ENCODE measurements around the gene TRABD2B.

Gene TRABD2B

DNA sequence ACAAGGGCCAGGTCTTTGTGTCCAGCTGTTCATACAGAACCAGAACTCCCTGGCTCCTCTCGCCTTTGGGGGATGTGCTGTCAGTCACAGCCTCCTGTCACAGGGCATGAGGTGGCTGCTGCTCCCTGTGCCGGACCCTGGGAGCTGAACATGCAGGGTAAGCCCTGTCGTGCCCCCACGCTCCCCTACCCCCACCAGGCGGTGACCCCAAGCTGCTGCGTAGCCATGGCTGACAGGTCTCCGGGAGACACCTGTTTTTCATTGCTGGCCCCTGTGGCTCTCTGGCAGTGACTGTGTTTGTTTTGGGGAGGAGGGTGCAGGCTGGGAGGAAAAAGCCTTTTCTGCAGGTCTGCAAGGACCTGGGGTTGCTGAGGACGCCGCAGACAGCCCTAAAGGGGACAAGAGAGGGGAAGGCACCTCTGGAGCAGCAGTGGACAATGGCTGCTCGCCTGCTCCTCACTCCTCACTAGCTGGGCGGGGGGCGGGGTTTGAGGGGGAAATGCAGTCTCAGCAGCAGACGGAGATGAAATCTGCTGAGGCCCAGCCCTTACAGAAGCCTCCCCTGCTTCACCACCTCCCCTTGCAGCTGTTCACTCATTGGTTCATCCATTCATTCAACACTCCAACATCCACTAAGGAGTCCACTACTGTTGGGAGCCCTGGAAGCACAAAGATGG lies 81.4 kb downstream of the TRABD2B start:
- peak in 1 of 10 donors; percentile 61 for DNase-seq
- intact Hi-C loops (cut with DNase I): no loop called here

DNA sequence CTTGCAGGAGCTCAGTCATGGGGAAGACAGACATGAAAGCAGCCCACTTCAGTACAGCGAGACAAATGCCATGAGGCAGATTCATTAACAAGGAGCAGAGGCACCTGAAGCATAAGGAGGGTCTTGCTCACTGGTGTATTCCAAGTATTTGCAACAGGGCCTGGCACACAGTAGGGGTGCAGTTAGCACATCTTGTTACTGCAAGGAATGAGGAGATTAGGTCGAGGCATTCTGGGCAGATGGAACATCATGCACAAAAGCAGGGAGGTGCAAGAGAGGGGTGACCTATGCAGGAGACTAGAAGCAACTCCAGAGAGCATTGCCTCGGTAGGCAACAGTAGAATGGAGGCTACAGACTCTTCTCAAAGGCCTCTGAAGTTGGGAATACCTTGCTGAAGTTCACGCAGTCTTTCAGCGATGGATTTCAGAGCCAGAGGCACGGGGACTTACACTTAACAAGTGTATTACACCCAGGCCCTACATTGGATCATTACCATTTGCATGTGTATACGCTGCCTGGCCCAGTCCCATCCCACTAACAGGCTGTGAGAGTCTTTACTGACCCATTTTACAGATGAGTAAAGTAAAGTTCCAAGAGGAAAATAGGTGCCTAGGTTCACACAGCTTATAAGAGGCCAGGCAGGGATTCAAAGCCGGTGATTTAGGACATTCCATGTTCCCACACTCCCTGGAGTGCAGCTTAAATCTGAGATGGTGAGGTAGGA lies 82.1 kb downstream of the TRABD2B start:
- intact Hi-C loops (cut with DNase I): no loop called here
- peak in 1 of 10 donors; percentile 33 for DNase-seq

DNA sequence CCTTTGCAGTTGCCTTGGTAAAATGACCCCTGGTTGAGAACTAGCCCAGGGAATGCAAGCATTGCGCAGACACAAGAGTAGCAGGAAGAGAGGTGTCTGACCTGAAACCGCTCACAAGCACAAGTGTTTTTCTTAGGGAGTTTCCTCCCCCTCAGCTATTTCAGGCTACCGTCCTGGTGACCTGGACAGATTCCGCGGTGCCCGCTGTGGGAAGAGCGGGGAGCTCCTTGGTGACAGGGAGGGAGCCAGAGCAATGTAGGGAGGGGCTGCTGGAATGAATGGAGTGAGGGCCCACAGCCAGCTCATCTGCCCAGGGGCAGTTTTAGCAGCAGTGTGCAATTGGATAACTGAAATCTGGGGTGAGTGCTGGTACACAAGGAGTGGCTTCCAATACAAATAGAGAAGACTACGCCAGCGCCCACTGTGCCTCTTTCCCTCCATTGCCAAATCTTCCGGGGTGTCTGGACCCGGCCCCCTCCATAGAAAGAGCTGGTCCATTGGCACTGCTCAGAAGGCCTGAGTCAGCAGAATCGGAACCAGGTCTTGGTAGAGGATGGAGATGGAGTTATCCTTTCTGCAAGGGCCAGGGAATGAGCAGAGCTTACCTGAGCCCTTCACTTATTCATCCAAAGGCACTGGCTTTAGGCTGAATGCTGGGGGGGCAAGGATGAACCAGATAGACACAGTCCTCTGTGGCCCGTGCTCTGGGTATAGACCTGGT lies 82.8 kb downstream of the TRABD2B start:
- DNase-seq: peak in 1 of 10 donors; percentile 43
- intact Hi-C loops (cut with DNase I): no loop called here

DNA sequence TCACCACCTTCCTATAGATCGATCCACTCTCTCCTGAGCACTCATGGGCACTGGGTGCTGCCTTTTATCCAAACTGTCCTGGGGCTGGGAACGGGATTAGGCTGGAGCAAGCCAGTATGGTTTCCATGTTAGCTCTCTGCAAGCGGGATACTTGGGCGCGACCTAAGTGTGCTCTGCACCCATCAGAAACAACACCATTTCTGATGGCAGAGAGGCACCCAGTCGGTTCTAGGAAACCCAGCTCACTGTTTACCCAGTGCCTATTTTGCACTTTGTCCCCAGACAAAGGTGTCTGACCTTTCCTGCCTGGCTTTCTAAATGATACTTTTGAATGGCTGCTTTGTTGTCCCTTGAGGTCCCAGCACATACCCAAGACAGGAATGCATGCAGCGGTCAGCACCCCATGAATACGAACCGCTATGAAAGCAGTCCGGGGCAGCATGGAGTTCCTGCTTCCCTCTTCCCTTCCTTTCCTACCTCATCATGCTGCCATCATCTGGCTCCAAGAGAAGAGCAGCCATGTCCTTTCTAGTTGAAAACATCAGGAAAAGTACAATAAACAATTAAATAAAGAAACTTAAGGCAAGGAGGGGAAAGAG lies 83.9 kb downstream of the TRABD2B start:
- DNase-seq: peak in 1 of 10 donors; percentile 54
- intact Hi-C loops (cut with DNase I): no loop called here

DNA sequence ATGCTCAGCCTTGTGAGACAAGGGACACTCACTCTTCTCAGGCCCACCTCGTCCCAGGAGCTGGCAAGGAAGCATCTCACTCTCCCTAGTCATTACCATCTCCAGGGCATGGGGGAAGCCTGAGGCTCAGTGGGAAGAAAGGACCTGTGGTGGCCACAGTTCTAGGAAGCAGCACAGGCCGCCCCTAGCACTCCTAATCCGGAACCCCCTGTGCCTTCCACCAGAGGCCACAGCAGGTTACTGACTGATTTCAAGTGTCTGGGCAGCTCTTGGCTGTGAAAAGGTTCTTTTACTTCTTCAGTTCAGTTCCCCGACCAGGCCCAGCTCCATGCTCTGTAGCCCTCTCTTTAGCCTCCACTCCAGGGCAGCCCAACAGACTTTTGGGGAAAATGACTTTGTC lies 84.4 kb downstream of the TRABD2B start:
- intact Hi-C loops (cut with DNase I): no loop called here
- DNase-seq: no peak

DNA sequence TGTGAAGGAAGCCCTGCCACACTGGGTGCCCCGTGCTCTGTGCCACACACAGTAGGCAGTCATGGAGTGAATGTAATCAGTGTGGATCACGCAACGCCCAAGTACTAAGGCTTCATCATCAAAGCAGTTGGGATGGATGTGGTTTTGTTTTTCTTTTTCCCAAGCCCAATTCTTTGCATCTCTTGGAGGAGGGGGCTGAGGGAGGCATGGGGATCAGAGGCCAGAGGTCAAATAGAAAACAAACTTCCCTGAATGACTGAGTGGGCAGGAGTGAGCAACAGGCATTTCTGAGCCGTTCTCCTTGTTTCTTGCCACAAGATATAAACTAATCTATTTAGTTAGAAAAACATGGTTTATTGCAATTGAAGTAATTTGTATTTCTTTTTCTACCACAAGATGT lies 85.3 kb downstream of the TRABD2B start:
- intact Hi-C loops (cut with DNase I): no loop called here
- no peak for DNase-seq

DNA sequence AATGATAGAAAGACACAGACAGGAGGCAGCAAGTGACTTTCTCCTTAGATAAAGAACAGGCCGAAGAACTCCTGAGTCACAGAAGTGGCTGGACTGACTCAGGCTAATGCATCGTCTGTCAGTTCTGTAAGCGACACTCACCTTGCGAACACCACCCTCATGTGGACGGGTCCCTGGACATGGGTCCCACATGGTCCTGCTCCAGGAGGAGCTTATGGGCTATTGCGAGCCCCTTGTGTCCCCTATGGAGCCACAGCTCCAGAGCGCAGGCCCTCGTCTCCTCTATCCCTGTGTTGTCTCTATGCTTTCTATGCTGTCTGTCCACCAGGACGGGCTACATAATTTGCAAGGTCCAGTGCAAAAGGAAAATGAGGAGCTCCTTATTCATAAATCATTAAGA lies 85.8 kb downstream of the TRABD2B start:
- intact Hi-C loops (cut with DNase I): no loop called here
- no peak for DNase-seq

DNA sequence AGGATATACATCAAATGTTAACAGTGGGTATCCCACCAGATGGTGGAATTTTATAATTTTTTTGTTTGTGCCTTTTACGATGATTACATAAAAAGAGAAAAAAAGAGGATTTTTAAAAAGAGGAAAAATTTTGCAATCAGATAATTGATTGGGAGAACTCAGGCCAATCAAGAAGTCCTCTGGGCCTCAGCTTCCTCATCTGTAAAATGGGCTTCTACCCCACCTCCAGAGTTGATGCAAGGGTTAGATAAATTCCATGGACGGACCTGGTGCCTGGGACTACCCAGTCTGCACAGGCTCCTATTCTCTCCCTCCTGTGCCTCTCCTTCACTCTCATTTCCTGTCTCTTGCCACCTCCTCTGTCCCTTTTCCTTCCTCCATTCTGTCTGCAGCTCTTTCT lies 88.9 kb downstream of the TRABD2B start:
- DNase-seq: no peak
- intact Hi-C loops (cut with DNase I): no loop called here

DNA sequence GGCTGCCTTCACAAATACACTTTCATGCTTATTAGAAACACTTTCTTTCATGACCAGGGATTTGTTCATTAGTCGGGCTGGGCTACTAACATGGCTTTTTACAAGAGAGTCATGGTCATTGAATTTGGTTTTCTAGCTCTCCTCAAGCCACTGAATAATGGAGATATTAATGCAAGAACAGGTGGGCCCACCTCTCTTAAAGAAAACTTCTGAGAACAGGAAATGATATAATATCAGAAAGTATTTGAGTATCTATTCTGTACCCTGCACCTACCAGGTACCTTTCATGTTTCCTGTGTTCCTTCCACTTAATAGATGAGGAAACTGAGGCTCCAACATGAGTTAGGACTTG lies 90.0 kb downstream of the TRABD2B start:
- intact Hi-C loops (cut with DNase I): no loop called here
- no peak for DNase-seq

DNA sequence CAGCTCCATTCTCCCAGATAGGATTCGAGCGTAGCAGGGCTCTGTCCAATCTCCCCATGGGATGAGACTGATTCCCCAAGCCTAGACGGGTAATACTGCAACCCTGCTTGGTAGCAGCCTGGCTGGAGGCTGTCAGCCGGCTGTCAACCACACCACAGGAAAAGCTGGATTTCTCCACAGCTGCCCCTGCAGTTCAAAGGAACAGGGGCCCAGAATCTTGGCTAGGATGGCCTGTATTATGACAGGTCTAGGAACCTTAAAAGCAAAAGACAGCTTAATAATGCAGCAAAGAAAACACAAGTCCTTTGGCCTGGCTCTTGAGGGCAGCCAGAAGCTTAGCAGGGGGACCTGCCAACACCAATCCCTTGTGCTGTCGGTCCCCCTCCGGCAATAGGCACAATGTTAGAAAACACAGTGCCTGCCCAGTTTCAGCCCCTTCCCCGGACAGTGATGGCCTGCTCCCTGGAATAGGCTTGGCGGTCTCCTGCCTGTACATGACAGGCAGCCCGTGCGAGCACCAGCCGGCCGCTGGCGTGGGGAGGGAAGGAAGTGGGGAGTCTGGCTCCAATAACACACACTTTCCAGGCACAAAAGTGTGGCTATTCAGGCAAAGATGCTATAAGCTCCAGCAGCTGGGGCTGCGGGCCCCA lies 90.5 kb downstream of the TRABD2B start:
- peak in 1 of 10 donors; percentile 58 for DNase-seq
- intact Hi-C loops (cut with DNase I): no loop called here

DNA sequence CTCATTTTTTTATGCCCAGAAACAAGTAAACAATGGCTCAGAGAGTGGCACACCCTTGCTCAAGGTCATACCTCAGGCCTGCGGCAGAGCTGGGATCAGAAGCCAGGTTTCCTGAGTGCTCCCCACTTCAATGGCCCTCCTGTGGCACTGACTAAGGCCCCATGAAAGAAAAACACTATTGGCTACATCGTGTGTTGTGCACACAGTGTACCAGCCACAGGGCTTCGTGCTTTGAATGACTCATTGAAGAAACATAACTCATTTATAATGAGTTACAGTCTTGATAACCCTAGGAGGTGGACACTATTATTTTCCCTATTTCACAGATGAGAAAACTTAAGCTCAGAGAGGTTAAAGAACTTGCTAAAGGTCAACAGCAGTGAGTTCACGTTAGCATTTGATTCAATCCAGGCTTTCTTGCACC lies 91.2 kb downstream of the TRABD2B start:
- intact Hi-C loops (cut with DNase I): no loop called here
- DNase-seq: peak in 1 of 10 donors; percentile 55

DNA sequence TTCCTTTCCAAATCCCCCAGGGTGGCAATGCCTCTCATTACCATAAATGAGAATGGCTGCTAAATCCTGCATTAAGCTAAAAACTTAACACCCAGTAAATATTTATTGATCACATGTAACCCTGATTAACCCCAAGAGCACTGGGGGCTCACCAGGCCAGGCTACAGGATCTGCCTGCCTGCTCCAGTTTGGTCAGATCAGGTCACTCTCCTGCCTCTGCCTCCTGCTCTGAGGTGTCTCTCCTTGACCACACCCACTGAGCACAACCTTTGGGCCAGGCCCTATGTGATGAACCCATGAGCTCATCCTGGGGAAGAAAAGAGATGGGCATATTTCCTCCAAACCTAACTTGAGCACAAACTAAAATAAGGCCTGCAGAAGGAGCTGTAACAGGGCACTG lies 93.5 kb downstream of the TRABD2B start:
- DNase-seq: peak in 1 of 10 donors; percentile 52
- intact Hi-C loops (cut with DNase I): no loop called here

DNA sequence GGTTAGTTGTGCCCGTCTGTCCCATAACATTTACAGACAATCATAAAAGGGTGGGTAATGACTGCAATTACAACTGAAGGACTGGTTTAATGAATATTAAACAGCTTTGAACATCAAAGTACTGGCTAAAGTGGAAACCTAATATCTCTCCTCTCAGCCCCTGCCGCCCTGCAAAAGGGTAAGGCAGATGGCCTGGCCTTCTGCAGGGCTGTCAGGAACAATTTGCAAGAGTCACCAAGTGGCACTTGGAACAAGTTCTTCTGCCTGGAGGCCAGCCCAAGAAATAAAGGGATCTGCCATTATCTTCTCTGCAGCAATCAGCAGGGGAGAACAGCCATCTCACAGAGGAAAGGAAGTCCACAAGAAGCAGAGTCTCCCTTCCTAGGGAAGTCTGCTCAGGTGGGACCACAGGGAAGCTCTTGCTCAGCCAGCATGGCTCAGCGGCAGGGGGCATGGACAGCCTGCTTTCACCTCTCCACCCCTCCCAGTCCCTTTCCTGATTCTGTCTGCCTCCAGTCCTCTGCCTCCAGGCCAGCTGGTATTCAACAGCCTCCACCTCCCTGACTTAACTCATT lies 96.1 kb downstream of the TRABD2B start:
- intact Hi-C loops (cut with DNase I): no loop called here
- peak in 1 of 10 donors; percentile 47 for DNase-seq

DNA sequence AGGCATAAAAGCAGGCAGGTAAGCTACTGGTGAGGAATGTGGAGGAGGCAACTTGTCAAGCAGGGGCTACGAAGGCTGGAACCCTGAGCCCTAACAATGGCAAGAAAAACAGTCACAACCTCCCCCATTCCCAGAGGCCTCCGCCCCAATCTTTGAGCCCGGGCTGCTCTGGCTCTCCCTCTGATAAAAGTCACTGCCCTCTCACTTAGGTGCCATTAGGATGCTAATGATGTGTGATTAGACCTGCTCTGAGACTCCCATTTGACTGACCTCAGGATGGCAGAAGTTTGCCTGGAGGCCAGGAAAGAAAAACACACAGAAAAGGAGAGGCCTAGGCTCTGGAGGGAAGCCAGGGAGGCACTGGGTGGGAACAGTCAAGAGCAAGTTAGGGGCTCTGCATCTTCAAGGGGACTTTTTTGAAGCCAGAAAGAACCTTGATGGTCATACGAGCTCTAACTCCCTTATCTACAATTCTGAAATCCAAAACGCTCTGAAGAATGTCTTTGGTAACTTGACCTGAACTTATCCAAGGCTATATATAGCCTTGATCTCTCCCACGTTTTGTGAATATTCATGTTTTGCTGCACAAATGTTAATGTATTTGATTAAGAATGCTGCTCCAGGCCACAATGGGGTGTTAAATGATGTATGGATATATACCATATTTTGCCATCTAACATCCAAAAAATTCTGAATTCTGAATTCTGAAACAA lies 98.9 kb downstream of the TRABD2B start:
- intact Hi-C loops (cut with DNase I): no loop called here
- DNase-seq: no peak

DNA sequence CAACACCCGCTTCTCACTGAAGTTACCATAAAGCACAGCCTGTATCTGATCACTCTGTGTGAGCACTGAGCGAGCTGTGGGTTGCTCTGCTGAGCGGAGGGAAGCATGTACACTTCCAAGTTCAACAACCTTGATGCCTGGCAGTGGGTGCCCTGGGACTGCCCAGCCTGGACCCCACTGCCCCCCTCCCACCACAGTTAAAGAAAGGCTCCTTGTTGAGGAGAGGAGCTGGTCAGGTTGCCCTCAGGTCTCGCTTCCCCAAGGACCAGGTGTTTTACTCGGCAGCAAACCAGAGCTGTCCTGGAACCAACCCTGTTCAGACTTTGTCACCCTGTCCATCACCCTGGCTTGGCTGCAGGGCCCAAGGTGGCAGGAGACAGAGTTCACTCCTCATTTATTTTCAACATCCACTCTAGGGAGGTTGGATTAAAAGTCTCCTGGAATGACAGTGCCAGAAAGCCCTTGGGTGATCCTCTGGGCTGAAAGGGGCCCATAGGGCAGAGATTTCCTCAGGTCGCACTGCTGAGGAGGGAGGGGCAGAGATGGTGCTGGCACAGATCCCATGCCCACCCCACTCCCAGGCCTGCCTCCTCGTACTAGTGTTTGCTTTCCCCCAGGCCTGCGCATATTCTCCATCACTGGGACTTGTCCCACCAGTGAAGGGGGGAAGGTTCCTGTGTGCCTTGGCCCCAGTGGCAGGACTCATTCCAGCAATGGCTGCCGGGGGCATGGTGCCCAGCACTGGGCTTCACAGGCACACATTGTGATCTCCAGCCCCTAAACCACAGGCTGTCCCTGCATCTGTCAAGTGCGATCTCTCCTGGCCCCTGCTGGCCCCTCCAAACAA lies 101.7 kb downstream of the TRABD2B start:
- intact Hi-C loops (cut with DNase I): no loop called here
- no peak for DNase-seq

DNA sequence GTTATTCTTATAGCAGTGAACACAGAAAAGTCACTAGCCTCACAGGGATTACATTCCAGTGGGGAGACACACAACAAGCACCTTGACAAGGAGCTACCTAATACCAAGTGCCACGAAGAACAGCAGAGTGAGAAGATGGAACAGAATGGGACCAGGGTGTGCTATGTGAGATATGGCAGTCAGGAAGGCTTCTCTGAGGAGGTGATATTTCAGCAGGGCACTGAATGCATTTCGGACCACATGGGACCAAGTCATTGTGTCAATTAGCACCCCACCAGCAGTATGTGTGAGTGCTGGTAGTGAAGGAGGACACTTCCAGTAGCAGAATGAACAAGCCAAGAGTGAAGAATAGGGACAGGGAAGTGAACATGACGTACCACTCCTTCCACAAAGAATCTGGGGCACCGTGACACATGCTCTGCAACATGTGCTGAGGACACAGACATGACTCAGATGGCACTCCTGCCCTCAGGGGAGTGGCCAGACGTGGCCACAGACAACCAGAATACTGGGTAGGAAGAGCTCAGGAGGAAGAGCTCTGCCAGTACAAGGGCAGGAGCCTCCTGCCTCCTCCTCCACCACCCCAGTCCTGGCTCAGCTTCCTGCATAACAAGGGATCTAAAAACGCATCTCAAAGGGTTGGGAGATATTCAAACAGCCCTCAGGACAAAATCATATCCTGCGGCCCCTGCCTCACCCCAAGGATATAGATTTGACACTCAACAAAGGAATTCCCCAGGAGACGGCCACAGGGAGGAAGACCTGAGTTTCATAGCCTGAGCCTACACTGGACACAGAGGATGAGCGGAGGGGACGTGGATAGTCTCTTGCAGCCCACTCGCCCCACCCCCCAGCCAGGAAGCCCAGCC lies 102.5 kb downstream of the TRABD2B start:
- DNase-seq: peak in 1 of 10 donors; percentile 30
- intact Hi-C loops (cut with DNase I): no loop called here

DNA sequence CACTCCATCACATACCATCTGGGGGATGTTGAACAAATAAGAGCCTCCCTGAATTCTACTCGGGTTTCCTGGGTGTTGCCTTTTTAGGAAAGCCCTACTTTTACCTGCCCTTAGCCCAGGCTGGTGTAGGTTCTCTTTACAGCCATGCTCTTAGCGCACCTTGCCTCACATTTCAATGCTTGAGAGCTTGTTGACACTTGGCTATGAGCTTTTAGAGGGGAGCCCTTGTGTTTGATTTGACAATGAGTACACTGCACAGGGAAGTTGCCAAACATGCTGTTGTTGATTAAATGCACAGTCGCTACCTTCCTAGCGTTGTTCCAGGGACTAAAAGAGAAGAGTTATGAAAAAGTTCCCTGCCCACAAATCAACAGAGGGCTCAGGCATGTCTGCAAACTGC lies 103.8 kb downstream of the TRABD2B start:
- intact Hi-C loops (cut with DNase I): no loop called here
- peak in 1 of 10 donors; percentile 1 for DNase-seq

DNA sequence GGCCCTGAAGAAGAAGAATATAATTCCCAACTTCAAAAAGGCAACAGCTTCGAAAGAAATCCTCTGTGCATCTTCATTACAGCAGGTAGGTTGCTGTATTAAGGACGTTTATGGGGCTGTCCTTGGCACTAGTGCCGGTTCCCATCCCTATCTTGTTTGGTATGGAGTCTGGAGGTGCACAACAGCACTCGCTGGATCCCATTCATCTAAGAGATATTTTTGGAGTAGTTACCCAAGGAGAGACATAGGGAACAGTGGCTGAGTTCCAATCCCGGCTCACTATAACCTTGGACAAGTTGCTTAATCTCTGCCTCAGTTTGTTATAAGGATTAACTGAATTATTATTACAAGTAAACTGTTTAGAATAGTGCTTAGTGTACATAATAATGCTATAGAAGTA lies 106.4 kb downstream of the TRABD2B start:
- DNase-seq: no peak
- intact Hi-C loops (cut with DNase I): no loop called here

All from posterior cingulate gyrus (tissue), 11 donors.